T-cell (primary cell): Measurements from ENCODE around the gene CBX7. TPM values are rescaled to one million over a fixed set of nuclear protein-coding genes. Genes with fewer than 3 reads are reported as not detected.
A peak's percentile ranks its signal among the peaks of the same experiment; 100 is the strongest.

Experiments
- ATAC-seq, 4 experiments: fragments of 200-7000 bp in 3 of 4; fragments of 150-1000 bp in 1 of 4; cut with Tn5 transposase; replicated peaks in 1 of 4; 1 replicate in 3 of 4; 2 replicates in 1 of 4; pipeline ENCODE4 v1.10.0; 2021; ENCODE audit warnings: moderate library complexity in 3 of 4, mild to moderate bottlenecking in 2 of 4, moderate number of reproducible peaks in 1 of 4
- CTCF ChIA-PET, 2 donors: fragments of 300-600 bp; sonication (Branson Sonifier 250); formaldehyde crosslinking; loops; one replicate each; lab custom pipeline; 2022; ENCODE audit warnings: antibody characterized with exemption in 2 of 2; lab: Charles Lee
- POLR2A ChIA-PET, 2 donors: fragments of 300-600 bp; sonication (Branson Sonifier 250); formaldehyde crosslinking; loops; one replicate each; lab custom pipeline; 2022; ENCODE audit warnings: antibody characterized with exemption in 2 of 2; lab: Charles Lee
- DNase-seq, 35 experiments: peaks; one replicate each; pipeline versions ENCODE4 v3.0.0 to v3.0.0-alpha.2; 2013 to 2023
- H3K27ac ChIP-seq: one replicate; pipeline ENCODE4 v1.5.1; 2013; ENCODE audit warnings: low read length
- H3K27me3 ChIP-seq, 2 experiments: replicated peaks in 1 of 2; 1 replicate in 1 of 2; 2 replicates in 1 of 2; pipeline versions ENCODE4 v1.6.1 to v1.7.0; 2013; ENCODE audit warnings: low read length in 1 of 2, mixed read lengths in 1 of 2; ENCODE audit not compliant: control insufficient read depth in 2 of 2, insufficient read depth in 2 of 2; ENCODE audit errors: extremely low read depth in 1 of 2
- H3K36me3 ChIP-seq, 2 donors: 1 replicate in 1 of 2; 2 replicates in 1 of 2; pipeline versions ENCODE4 v1.6.1 to v1.7.0; 2013; ENCODE audit warnings: low read length in 1 of 2; ENCODE audit not compliant: control insufficient read depth in 2 of 2, insufficient read depth in 1 of 2; ENCODE audit errors: extremely low read depth in 1 of 2
- H3K4me1 ChIP-seq, 2 experiments: 1 replicate in 1 of 2; 2 replicates in 1 of 2; pipeline versions ENCODE4 v1.6.1 to v1.7.0; 2013; ENCODE audit warnings: low read length in 2 of 2, mixed read lengths in 1 of 2; ENCODE audit not compliant: insufficient read depth in 2 of 2, control insufficient read depth in 1 of 2; ENCODE audit errors: extremely low read depth in 1 of 2
- H3K4me3 ChIP-seq, 2 donors: 1 replicate in 1 of 2; 2 replicates in 1 of 2; pipeline versions ENCODE4 v1.5.1 to v1.7.0; 2013; ENCODE audit warnings: mild to moderate bottlenecking in 2 of 2, low read length in 1 of 2, moderate library complexity in 1 of 2; ENCODE audit not compliant: control insufficient read depth in 1 of 2; ENCODE audit errors: extremely low read depth in 1 of 2
- H3K9me3 ChIP-seq: 2 replicates; pipeline ENCODE4 v1.7.0; 2013
- H3K27ac Mint-ChIP-seq, 2 donors: one replicate each; pipeline ENCODE4 v1.8.0; 2020 to 2021; ENCODE audit warnings: mild to moderate bottlenecking in 2 of 2, mixed read lengths in 2 of 2
- H3K27me3 Mint-ChIP-seq, 2 donors: one replicate each; pipeline ENCODE4 v1.8.0; 2021 to 2022; ENCODE audit warnings: mixed read lengths in 2 of 2
- H3K36me3 Mint-ChIP-seq: one replicate; pipeline ENCODE4 v1.8.0; 2021; ENCODE audit warnings: mixed read lengths
- H3K4me1 Mint-ChIP-seq, 3 donors: one replicate each; pipeline ENCODE4 v1.8.0; 2020 to 2022; ENCODE audit warnings: mixed read lengths in 3 of 3, mild to moderate bottlenecking in 1 of 3
- H3K4me3 Mint-ChIP-seq, 3 donors: one replicate each; pipeline ENCODE4 v1.8.0; 2020 to 2022; ENCODE audit warnings: mild to moderate bottlenecking in 3 of 3, mixed read lengths in 3 of 3, moderate library complexity in 3 of 3
- H3K9me3 Mint-ChIP-seq, 3 donors: one replicate each; pipeline ENCODE4 v1.8.0; 2020 to 2022; ENCODE audit warnings: mixed read lengths in 3 of 3
- WGBS: methylation state at CpG from one replicate; pipeline ENCODE4 v1.1.5; 2013; ENCODE audit warnings: missing lambda C conversion rate; ENCODE audit not compliant: insufficient coverage; 5-methylcytosine and 5-hydroxymethylcytosine counted together
- total RNA-seq, 35 experiments: library from RNA in 6 of 35; stranded (reverse) in 6 of 35; fragments of 120-200 nt in 1 of 35; gene quantifications; one replicate each; pipeline versions ENCODE4 v1.2.1 to v1.2.4 and lab custom pipeline; 2013 to 2026

CBX7 gene
- total RNA-seq, 5 donors from 2014 or later (not counting 1 experiment from before 2014, with no cell fraction given): 67.4 to 160 (median 149) TPM

GRCh38 chr22:39130892-39131855 lies 21.3 kb downstream of the CBX7 start:
- CTCF ChIA-PET: no interaction called here
- H3K27ac Mint-ChIP-seq: no peak overlapping the region

GRCh38 chr22:39130152-39130704 lies 22.3 kb downstream of the CBX7 start:
- Mint-ChIP-seq H3K27me3 (no peaks in the 10 kb centered on the region), H3K9me3 (no peaks in the 10 kb centered on the region), H3K4me1 (peaks cover 0 to 1% (median 0%) of the 10 kb centered on the region in 3 donors), H3K4me3 (no peak overlapping the region), H3K36me3 (peaks cover 29% of the 10 kb centered on the region), H3K27ac (peak overlapping the region in 1 of 2 donors; percentile 37)
- H3K36me3 ChIP-seq: peaks cover 2 to 26% of the 10 kb centered on the region in 2 donors
- CTCF ChIA-PET: no interaction called here
- H3K9me3 ChIP-seq: no peaks in the 10 kb centered on the region
- POLR2A ChIA-PET: no interaction called here
- DNase-seq (no peak), ATAC-seq (no peak)
- H3K27ac ChIP-seq: no peak overlapping the region
- 92% methylated on average over 8 of the region's 8 CpGs for WGBS
- H3K4me1 ChIP-seq: no peaks in the 10 kb centered on the region
- no peaks in the 10 kb centered on the region for H3K27me3 ChIP-seq
- no peak overlapping the region for H3K4me3 ChIP-seq

More at GRCh38 chr22:39130892-39131855, 21.3 kb downstream of the CBX7 start:
- H3K4me3 Mint-ChIP-seq: no peak overlapping the region
- POLR2A ChIA-PET: interaction anchor here in 1 of 2 donors (0.6 kb wide), 1 partner anchor 20 kb away, joined by 5 read pairs; no protein-coding TSS in a partner anchor
- Histone ChIP-seq H3K4me1 (no peaks in the 10 kb centered on the region), H3K27ac (no peak overlapping the region), H3K4me3 (no peak overlapping the region), H3K27me3 (no peaks in the 10 kb centered on the region), H3K36me3 (peaks cover 2 to 26% of the 10 kb centered on the region in 2 donors), H3K9me3 (no peaks in the 10 kb centered on the region)
- DNase-seq (no peak), ATAC-seq (no peak)
- no peaks in the 10 kb centered on the region for H3K9me3 Mint-ChIP-seq
- H3K4me1 Mint-ChIP-seq: peaks cover 0 to 2% (median 0%) of the 10 kb centered on the region in 3 donors
- no peaks in the 10 kb centered on the region for H3K27me3 Mint-ChIP-seq
- H3K36me3 Mint-ChIP-seq: peaks cover 29% of the 10 kb centered on the region
- 83% methylated on average over 13 of the region's 24 CpGs for WGBS

- Mint-ChIP-seq H3K27me3 (no peaks in the 10 kb centered on the region), H3K4me1 (no peaks in the 10 kb centered on the region), H3K27ac (no peak overlapping the region), H3K36me3 (peaks cover 29% of the 10 kb centered on the region), H3K9me3 (no peaks in the 10 kb centered on the region), H3K4me3 (no peak overlapping the region)
- Histone ChIP-seq H3K36me3 (peaks cover 2 to 26% of the 10 kb centered on the region in 2 donors), H3K4me3 (no peak overlapping the region), H3K9me3 (no peaks in the 10 kb centered on the region), H3K4me1 (no peaks in the 10 kb centered on the region), H3K27ac (no peak overlapping the region), H3K27me3 (no peaks in the 10 kb centered on the region)
- CTCF ChIA-PET: no interaction called here
- POLR2A ChIA-PET: no interaction called here
- DNase-seq: no peak
- 88% methylated on average over 9 of the region's 9 CpGs for WGBS
- no peak for ATAC-seq
Measured at GRCh38 chr22:39129746-39130145, 22.7 kb downstream of the CBX7 start.

- Mint-ChIP-seq H3K9me3 (no peaks in the 10 kb centered on the region), H3K27me3 (no peaks in the 10 kb centered on the region), H3K4me1 (no peaks in the 10 kb centered on the region), H3K27ac (peak overlapping the region in 1 of 2 donors; percentile 28), H3K4me3 (no peak overlapping the region), H3K36me3 (peaks cover 29% of the 10 kb centered on the region)
- ATAC-seq (no peak), DNase-seq (no peak)
- Histone ChIP-seq H3K27me3 (no peaks in the 10 kb centered on the region), H3K27ac (no peak overlapping the region), H3K4me1 (no peaks in the 10 kb centered on the region), H3K36me3 (peaks cover 2 to 23% of the 10 kb centered on the region in 2 donors), H3K4me3 (no peak overlapping the region), H3K9me3 (no peaks in the 10 kb centered on the region)
- no CpG with 5 or more reads among the region's 4 CpGs for WGBS
- POLR2A ChIA-PET: no interaction called here
- CTCF ChIA-PET: no interaction called here
Measured at GRCh38 chr22:39129081-39129480, 23.4 kb downstream of the CBX7 start.

- POLR2A ChIA-PET: no interaction called here
- H3K27ac Mint-ChIP-seq: peak overlapping the region in 1 of 2 donors; percentile 28
Measured at GRCh38 chr22:39128508-39128907, 24.0 kb downstream of the CBX7 start.

GRCh38 chr22:39125622-39126021 lies 26.9 kb downstream of the CBX7 start:
- Mint-ChIP-seq H3K27me3 (no peaks in the 10 kb centered on the region), H3K9me3 (no peaks in the 10 kb centered on the region), H3K36me3 (peaks cover 16% of the 10 kb centered on the region), H3K4me1 (peaks cover 4 to 8% (median 6%) of the 10 kb centered on the region in 3 donors), H3K27ac (no peak overlapping the region), H3K4me3 (no peak overlapping the region)
- H3K4me1 ChIP-seq: peaks cover 2 to 5% of the 10 kb centered on the region in 2 experiments
- DNase-seq: no peak
- ChIA-PET CTCF (interaction anchor here in 1 of 2 donors (0.6 kb wide), 2 partner anchors 12 to 40 kb away, joined by 6 to 10 read pairs; no protein-coding TSS in a partner anchor), POLR2A (interaction anchor here (0.6 kb wide), 2 partner anchors 117 to 1512 kb away, joined by 3 to 4 read pairs; no protein-coding TSS in a partner anchor)
- 94% methylated on average over 5 of the region's 5 CpGs for WGBS
- H3K9me3 ChIP-seq: no peaks in the 10 kb centered on the region
- peaks cover 0 to 2% of the 10 kb centered on the region in 2 donors for H3K36me3 ChIP-seq
- no peak overlapping the region for H3K4me3 ChIP-seq
- H3K27ac ChIP-seq: no peak overlapping the region
- no peaks in the 10 kb centered on the region for H3K27me3 ChIP-seq
- ATAC-seq: no peak

More at GRCh38 chr22:39128508-39128907, 24.0 kb downstream of the CBX7 start:
- Histone ChIP-seq H3K27ac (no peak overlapping the region), H3K36me3 (peaks cover 2 to 17% of the 10 kb centered on the region in 2 donors), H3K4me1 (no peaks in the 10 kb centered on the region), H3K9me3 (no peaks in the 10 kb centered on the region), H3K4me3 (no peak overlapping the region), H3K27me3 (no peaks in the 10 kb centered on the region)
- no peaks in the 10 kb centered on the region for H3K4me1 Mint-ChIP-seq
- H3K36me3 Mint-ChIP-seq: peaks cover 26% of the 10 kb centered on the region
- ATAC-seq: no peak
- H3K4me3 Mint-ChIP-seq: no peak overlapping the region
- no peaks in the 10 kb centered on the region for H3K27me3 Mint-ChIP-seq
- WGBS: no CpG with 5 or more reads among the region's 6 CpGs
- CTCF ChIA-PET: interaction anchor here (0.9 to 1.1 kb wide), 2 partner anchors 100 to 126 kb away, joined by 4 to 8 read pairs; no protein-coding TSS in a partner anchor
- H3K9me3 Mint-ChIP-seq: no peaks in the 10 kb centered on the region
- no peak for DNase-seq
